T follicular helper cell (primary cell): Measurements from ENCODE around the gene TBK1.

Experiments used
- DNase-seq: peaks from one replicate; pipeline ENCODE4 v3.0.0-alpha.2; 2020; ENCODE audit warnings: low read depth

Gene TBK1

DNA sequence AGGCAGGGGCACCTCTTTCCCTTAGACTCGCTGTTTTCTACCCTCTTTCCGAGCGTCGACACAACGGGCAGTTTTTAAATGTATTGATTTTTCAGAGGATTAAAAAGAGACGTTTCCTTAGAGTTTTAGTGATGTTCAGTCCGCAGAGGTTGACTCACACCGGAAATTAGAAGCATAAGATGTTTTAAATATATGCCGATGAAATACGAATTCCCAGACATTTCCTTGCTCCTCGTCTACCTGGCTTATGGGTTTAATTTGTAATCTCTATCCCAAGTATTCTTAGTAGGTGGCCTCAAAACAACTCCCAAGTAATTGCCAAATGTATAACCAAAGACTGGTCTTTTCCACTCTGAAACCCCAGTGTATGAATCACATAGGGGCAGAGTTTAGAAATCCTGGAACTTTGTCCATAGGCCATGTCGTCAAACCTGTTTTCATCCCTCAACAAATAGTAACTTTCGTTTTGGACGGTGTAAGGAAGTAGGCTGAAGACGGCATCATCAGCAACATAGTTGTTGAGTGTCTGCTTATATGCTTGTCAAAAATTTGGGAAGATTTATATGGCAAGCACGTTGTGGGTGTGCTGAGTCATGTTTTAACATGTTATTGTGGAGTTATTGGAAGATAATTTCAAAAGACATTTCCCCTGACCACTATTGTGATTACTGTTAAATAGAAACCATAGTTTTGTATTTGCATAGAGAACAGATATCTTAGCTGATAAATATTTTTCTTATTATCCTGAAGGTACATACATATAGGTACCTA lies 824 bp downstream of the TBK1 start:
- DNase-seq = no peak

DNA sequence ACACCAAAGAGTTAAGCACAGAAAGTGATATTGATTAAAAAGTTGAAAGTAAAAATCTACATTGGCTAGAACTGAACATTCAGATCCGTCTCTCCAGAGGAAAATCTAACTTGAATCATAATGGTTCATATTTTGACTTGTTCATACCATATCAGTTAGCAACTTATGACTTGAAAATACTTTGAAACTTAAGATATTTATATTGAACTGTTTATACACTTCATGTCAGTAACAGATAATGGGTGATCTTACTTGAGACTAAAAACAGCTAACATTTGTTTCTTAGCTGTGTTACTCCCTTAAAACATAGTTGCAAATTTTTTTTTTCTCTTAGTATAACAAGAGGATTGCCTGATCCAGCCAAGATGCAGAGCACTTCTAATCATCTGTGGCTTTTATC lies 3.6 kb downstream of the TBK1 start:
- DNase-seq = no peak

DNA sequence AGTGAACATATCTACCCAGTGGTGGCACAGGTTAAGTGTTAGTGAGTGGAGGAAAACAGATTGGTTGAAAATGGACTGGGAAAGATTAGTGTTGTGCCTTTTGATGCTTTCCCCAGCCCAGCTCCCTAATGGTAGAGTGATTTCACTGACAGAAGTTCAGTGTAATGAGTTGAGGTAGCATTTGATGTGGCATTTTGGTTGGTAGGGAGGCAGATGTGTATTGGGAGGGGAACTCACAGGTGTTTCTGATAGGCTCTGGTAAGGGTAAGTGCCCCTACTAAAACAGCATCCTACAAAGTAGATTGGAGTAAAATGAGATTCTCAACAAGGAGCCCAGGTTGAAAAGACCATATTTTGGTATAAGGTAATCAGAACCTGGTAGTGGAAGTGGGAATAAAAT lies 4.2 kb downstream of the TBK1 start:
- no peak for DNase-seq

DNA sequence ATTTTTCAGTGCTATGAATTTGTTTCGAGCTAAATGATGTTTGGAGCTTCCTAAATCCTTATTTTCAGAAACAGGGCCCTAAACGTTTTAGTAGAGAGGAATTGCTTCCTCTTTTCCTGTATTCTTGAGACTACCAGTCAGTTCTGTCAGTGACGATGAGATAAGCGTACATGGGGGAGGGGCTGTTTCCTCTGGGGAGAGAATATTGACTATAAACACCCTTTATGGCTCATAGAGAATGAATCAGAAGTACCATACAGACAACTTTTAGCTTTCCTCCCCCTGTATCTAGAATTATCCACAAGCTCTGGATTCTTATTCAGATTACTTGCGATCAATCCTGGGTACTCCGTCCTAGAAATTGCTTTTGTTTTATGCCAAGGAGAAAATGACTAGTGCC lies 5.1 kb downstream of the TBK1 start:
- DNase-seq = no peak

DNA sequence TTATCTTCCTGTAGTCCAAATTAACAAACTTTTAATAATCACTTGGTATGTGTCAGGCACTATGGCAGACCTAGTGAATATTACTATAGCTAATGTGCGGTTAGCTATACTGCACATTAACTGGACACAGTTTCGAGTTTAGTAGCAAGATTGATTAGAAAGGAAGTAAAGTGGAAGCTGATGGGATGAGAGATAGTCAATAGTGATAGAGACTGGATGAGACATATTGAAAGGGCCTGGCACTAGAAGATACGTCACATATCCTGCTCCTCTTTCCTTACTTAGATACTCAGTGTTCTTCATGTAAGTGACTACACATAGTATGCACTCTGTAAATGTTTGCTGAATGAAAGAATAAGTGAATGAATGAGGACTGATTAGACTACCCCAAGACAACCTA lies 5.5 kb downstream of the TBK1 start:
- no peak for DNase-seq

DNA sequence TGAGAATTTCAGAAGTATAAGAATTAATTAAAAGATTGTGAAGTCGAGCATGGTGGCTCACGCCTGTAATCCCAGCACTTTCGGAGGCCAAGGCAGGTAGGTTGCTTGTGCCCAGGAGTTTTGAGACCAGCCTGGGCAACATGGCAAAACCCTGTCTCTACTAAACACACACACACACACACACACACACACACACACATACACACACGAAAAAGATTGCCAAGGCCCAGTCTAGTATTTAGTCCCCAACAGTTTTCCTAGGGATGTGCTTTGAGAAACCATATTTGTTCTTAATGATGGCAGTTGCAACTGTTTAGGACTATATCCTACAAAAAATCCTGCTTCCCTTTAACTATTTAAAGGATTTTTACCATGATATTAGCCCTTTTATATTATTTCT lies 6.0 kb downstream of the TBK1 start:
- no peak for DNase-seq

DNA sequence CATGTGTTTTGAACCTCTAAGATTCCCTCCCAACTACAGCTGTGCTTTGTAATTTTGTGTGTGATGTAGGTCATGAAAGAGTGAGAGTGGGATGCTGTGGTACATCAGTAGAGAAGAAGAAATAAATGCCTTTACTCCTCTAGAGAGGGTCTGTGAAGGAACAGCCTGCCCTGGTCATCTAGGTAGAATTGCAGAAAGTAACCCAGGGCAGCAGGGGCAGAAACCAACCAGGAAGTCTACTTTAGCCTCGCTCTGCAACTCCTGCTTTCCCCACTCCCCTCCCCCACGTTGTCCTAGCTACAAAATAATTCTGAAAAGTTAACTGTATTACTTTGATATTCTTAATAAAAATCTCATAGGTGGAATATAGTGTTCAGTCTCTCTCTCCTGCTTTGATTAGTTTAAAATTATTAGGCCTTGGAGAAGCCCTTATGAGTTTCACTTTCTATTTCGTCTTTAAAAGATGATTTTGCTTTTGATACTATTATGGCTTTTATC lies 7.5 kb downstream of the TBK1 start:
- DNase-seq = no peak

DNA sequence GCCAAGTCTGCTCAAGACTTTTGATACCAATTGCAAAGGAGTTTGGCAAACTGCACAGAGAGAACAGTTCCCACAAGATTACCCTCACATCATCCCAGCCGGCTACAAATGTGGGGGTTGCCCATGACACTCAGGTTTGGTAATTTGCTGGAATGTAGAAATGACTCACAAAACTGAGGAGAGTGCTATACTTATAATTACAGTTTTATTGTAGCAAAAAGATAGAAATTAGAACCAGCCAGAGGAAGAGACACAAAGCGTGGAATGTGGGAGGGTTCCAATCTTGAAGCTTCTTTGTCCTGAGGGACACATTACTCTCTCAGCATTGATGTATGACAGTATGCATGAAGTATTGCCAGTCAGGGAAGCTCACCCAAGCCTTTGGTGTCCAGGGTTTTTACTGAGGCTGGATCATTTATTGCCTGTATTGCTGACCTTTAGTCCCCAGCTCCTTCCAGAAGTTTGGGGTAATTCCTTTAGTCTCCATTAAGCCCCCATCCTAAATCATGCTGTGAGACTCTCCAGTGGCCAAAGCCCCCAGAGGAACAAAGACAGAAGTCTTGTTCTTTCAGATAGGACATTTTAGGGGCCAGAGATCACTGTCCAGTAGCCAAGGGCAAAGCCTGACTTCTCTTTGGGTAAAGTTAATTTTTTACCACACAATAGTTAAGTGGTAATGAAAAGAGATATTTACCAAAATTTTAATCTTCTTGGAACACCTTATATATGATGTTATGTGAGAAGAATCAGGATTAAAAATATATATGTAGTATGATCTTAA lies 9.9 kb downstream of the TBK1 start:
- no peak for DNase-seq

DNA sequence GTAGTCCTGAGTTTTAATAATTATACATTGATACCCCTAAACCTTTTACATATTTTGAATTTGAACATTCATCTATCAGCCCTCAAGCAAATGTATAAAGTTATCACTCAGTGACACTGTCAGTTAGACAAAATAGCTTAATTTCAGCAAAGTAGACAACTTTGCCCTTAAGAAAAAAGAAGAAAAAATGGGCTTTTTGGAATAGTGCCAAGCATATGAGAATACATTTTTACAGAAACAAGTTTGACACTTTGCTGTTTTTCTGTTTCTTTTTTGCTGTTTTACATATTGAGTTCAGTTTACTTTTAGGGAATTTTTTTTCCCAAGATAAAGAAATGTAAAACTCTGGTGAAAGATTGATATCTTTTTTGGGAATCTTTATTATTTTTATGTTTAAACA lies 14.3 kb downstream of the TBK1 start:
- DNase-seq = no peak

DNA sequence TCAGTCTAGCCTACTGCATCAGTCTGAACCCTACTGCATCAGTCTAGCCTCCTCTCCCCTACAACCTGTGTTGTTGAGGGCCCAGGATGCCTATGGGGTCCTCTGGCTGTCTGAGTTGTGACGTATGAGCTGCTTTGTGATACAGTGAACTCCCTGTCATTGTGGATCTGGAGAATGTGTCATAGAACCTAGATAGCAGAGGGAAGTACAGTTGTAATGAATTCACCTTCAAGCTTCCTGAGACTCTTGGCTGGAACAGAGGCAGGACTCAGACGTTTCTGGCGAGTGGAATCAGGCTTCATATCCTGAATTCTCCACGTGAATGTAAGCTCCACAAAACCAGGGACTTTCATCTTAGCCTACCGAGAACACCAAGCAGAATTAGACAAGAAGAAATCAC lies 17.0 kb downstream of the TBK1 start:
- DNase-seq = no peak

DNA sequence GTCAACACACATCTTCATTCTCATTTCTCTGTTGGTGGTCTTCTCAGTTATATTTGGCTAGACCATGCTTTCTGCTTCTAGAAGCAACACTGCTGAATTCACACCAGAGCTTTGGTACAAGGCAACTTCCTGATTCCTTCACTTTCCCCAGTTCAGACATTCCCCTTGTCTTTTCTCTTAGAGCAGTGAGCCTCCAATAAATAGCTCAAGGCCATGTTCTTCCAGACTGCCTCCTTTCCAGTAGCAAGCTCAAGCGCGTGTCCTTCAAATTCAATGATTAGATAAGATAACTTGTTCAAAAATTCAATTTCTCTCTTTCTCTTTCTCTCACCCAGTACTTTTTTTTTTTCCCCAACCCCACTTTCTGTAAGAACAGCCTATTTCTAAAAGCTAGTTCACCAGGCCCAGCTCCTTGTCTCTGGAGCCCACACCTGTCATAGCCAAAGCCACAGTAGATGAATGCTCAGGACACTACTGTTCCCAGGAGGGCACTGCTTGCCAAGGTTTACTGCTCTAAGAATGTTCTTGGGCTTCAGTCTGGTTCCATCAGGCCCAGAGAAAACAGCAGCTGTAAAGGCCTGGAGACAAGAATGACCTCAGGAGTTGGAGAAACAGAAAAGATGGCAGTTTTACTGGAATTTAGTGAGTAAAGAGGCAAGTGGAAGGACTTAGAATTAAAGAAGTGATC lies 17.7 kb downstream of the TBK1 start:
- DNase-seq = no peak

DNA sequence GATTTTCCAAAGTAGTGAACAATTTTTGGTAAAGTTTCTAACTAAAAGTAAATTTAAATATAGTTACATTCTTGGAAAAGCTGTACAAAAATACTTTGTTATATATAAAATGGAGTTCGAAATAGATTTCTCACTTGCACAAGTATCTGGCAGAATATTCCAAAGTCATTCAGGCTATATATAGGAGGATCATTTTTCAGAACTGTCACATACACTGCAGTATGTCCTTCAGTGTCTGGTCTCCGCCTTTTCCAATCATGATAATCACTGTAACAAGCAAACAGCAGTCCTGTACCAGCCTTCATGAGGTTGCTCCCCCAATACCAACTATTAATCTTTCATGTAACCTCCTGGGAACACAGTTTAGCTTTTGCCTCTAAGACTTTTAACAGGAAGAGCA lies 18.6 kb downstream of the TBK1 start:
- DNase-seq = no peak

DNA sequence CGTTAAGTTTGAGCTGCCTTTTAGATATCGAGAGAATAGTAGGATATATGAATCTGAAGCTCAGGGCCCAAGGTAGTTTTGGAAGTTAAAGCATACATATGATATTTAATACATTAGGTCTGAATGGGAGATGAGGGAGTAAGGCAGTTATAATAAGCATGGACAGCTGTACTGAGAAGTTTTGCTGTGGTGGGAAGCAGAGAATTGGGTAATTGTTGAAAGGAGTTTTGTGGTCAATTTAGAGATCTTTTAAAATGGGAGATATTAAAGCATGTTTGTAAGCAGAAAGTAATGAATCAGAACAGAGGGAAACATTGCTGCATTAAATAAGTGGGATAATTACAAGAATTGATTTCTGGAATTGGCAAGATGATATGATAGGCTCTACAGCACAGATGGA lies 21.3 kb downstream of the TBK1 start:
- no peak for DNase-seq

DNA sequence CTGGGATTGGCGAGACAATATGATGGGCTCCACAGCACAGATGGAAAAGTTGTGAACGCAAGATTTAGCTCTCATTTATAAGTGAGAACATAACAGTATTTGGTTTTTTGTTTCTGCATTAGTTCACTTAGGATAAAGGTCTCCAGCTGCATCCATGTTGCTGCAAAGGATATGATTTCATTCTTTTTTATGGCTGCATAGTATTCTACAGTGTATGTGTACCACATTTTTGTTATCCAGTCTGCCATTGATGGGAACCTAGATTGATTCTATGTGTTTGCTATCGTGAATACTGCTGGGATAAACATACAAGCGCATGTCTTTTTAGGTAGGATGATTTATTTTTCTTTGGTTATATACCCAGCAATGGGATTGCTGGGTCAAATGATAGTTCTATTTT lies 23.6 kb downstream of the TBK1 start:
- DNase-seq = no peak

DNA sequence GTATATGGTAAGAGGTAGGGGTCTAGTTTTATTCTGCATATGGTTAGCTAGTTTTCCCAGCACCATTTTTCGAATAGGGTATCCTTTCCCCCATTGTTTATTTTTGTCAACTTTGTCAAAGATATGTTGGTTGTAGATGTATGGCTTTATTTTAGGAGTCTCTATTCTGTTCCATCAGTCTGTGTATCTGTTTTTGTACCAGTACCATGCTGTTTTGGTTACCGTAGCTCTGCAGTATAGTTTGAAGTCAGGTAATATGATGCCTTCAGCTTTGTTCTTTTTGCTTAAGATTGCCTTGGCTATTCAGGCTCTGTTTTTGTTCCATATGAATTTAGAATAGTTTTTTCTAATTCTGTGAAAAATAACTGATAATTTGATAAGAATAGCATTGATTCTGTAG lies 24.9 kb downstream of the TBK1 start:
- no peak for DNase-seq

DNA sequence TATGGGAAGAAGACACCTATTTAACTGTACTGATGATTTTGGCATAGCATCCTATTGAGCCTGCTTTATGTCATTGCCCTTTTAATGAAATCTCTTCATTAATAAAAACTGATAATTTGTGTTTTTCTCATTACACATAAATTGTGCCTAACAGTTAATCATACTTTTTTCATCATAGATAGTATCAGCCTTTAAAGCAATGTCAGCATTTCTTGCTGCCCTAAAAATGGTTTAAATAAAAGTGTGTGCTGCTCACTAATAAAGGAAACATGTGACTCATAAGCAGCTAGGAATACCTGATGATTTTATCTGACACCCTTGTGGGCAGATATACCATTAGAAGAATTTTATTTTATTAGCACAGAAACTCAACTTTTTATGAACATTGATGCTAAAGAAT lies 26.7 kb downstream of the TBK1 start:
- DNase-seq = no peak

DNA sequence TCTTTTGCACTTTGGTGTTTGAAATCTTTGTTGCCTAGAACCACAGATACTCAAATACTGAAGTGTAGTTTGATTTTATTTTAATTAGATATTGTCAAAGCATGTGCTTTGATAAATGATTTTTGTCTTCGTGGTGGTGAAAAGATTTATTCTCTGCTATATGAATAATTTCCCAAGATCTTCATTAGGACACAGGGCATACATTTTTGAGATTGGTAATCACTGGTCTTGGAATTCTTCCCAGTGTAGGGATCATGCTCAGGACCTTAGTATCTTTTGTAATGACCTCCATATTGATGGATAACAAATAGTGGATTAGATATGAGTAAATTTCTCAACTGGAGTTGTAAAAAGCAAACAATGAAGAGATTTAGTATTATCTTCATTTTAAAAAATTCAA lies 28.2 kb downstream of the TBK1 start:
- no peak for DNase-seq

DNA sequence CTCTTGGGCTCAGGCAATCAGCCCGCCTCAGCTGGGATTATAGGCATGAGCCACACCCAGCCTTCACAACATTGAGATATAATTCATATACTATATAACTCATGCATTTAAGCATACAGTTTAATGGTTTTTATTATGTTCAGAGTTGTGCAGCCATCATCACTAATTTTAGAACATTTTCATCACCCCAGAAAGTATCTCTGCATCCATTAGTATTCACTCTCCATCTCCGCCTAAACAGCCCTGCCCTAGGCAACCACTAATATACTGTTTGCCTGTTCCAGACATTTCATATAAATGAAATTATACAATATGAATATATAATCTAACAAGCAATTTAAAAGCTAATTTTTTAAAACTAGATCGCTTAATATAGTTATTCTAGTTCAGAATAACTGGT lies 34.7 kb downstream of the TBK1 start:
- DNase-seq = no peak

DNA sequence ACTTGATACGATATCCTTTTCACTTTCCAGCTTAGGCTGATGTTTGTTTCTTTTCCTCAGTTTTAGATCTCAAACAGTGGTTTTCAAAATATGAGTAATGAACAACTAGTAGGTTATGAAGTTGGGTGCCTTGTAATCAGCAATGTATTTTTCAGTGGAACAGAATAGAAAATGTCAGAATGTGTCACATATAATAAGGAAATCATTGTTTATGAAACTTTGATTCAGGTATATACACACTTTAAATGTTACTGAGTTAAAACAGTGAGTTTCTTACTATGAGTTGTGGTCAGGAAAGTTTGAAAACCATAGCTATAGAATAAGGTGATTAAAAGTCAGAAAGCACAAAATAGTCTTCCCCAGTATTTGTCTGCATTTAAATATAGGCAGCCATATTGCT lies 39.8 kb downstream of the TBK1 start:
- no peak for DNase-seq

DNA sequence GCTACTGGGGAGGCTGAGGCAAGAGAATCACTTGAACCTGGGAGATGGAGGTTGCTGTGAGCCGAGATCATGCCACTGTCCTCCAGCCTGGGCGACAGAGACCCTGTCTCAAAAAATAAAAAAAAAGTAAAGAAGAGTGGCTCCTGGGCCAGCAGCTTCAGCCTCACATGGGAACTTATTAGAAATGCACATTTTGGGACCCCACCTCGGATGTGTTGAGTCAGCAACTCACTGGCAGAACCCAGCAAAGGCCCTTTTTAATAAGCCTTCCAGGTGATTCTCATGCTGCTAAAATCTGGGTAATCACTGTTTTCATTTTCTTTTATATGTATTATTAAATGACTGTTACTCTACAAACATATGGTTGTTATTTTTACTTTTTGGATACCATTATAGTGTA lies 41.6 kb downstream of the TBK1 start:
- DNase-seq = no peak

DNA sequence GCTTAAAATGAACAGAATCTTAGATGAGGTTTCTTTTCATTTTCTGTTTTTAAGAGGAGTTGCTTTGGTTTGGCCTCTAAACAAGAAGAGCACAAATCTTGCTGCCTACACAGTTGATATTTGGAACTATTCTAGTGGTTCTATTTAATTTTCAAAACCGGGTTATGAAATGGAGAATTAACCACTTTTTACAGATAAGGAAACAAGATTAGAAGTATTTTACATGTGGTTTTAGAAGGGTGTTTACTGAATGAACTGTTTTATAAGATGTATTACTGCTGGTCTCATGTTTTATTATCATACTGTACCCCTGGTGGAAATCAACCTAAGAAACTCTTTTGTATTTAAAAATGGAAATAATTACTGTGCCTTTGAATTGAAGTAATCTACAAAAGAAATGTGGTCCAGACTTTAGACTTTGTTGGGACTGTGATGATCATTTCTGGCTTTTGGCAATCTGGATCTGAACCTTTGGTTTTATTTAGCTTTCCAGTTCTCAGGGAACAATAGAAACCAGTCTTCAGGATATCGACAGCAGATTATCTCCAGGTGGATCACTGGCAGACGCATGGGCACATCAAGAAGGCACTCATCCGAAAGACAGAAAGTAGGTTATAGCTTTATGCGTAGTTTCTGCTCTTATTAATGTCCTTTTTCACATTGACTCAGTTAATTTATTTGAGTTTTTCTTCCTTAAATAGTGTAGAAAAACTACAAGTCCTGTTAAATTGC lies 43.2 kb downstream of the TBK1 start:
- DNase-seq = no peak

DNA sequence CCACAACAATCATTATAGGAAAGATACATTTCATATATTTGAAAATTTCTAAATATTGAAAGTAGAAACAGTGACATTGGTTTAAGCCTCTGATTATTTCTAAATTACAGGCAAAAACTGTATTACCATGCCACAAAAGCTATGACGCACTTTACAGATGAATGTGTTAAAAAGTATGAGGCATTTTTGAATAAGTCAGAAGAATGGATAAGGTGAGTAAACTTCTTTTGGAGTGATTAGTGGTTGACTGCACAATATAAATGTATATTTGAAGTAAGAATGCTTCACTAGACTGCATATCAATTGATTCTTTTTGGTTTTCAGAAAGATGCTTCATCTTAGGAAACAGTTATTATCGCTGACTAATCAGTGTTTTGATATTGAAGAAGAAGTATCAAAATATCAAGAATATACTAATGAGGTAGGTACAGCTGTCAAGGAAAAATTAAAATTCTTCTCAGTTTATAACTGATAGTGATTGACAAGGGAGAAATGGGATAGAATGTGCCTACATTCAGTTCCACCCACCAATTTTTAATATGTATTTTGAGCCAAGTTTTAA lies 45.0 kb downstream of the TBK1 start:
- no peak for DNase-seq
